ENCODE data around the gene FYCO1.

The FYCO1 gene

GRCh38 chr3:45991341-45991740 is 4.3 kb downstream of the FYCO1 start:
- Histone ChIP-seq H3K9me2 (replicated peaks; ENCODE audit: low read depth, low read length) (no peaks in the 10 kb centered on the region), H3K79me2 (ENCODE audit: insufficient read depth, low read length) (peaks cover 18% of the 10 kb centered on the region; the same call in 1 of the 2 replicates), H3K4me3 (ENCODE audit: low read length, poor library complexity, severe bottlenecking) (no peak overlapping the region), H3K4me2 (ENCODE audit: low read depth, low read length, poor library complexity, severe bottlenecking) (no peak overlapping the region), H3K27me3 (ENCODE audit: insufficient read depth, low read length, poor library complexity, severe bottlenecking) (no peaks in the 10 kb centered on the region), H3K4me1 (ENCODE audit: insufficient read depth, low read length, poor library complexity, severe bottlenecking) (peaks cover 27% of the 10 kb centered on the region), H3K9me3 (ENCODE audit: insufficient read depth, low read depth, low read length) (no peaks in the 10 kb centered on the region), H4K20me1 (ENCODE audit: insufficient read depth, low read length, poor library complexity, severe bottlenecking) (peaks cover 10% of the 10 kb centered on the region), H3K36me3 (ENCODE audit: insufficient read depth, low read length) (no peaks in the 10 kb centered on the region), H3K9ac (ENCODE audit: low read depth, low read length, poor library complexity, severe bottlenecking) (no peak overlapping the region), H3F3A (ENCODE audit: low read depth) (no peaks in the 10 kb centered on the region), H2AFZ (ENCODE audit: low read length) (no peak overlapping the region)
- no peak for TF ChIP-seq EZH2phosphoT487 (IDR thresholded peaks at IDR 0.05; ENCODE audit: borderline replicate concordance)
- no peak for TF ChIP-seq CTCF (conservative IDR thresholded peaks at IDR 0.05; ENCODE audit: low read length)

- H2AFZ ChIP-seq (ENCODE audit: low read length): no peak overlapping the region
- no peak overlapping the region for H3K9ac ChIP-seq (ENCODE audit: low read depth, low read length, poor library complexity, severe bottlenecking)
- no peaks in the 10 kb centered on the region for H3K9me3 ChIP-seq (ENCODE audit: insufficient read depth, low read depth, low read length)
- no peaks in the 10 kb centered on the region for H3K27me3 ChIP-seq (ENCODE audit: insufficient read depth, low read length, poor library complexity, severe bottlenecking)
- peaks cover 10% of the 10 kb centered on the region for H4K20me1 ChIP-seq (ENCODE audit: insufficient read depth, low read length, poor library complexity, severe bottlenecking)
- H3K4me3 ChIP-seq (ENCODE audit: low read length, poor library complexity, severe bottlenecking): no peak overlapping the region
- H3K36me3 ChIP-seq (ENCODE audit: insufficient read depth, low read length): no peaks in the 10 kb centered on the region
- H3K4me2 ChIP-seq (ENCODE audit: low read depth, low read length, poor library complexity, severe bottlenecking): no peak overlapping the region
- H3K9me2 ChIP-seq (replicated peaks; ENCODE audit: low read depth, low read length): no peaks in the 10 kb centered on the region
- H3F3A ChIP-seq (ENCODE audit: low read depth): no peaks in the 10 kb centered on the region
- peaks cover 18% of the 10 kb centered on the region; the same call in 1 of the 2 replicates for H3K79me2 ChIP-seq (ENCODE audit: insufficient read depth, low read length)
- peaks cover 21% of the 10 kb centered on the region for H3K4me1 ChIP-seq (ENCODE audit: insufficient read depth, low read length, poor library complexity, severe bottlenecking)
- TF ChIP-seq CTCF (conservative IDR thresholded peaks at IDR 0.05; ENCODE audit: low read length) (no peak), EZH2phosphoT487 (IDR thresholded peaks at IDR 0.05; ENCODE audit: borderline replicate concordance) (no peak)
Observed at GRCh38 chr3:45990181-45990580, 5.4 kb downstream of the FYCO1 start.

- Histone ChIP-seq H3K4me2 (ENCODE audit: low read depth, low read length, poor library complexity, severe bottlenecking) (no peak overlapping the region), H3K9me2 (replicated peaks; ENCODE audit: low read depth, low read length) (no peaks in the 10 kb centered on the region), H3K4me3 (ENCODE audit: low read length, poor library complexity, severe bottlenecking) (no peak overlapping the region), H2AFZ (ENCODE audit: low read length) (no peak overlapping the region), H3K9me3 (ENCODE audit: insufficient read depth, low read depth, low read length) (no peaks in the 10 kb centered on the region), H4K20me1 (ENCODE audit: insufficient read depth, low read length, poor library complexity, severe bottlenecking) (peaks cover 10% of the 10 kb centered on the region), H3K79me2 (ENCODE audit: insufficient read depth, low read length) (peaks cover 11% of the 10 kb centered on the region; the same call in 1 of the 2 replicates), H3K4me1 (ENCODE audit: insufficient read depth, low read length, poor library complexity, severe bottlenecking) (peaks cover 13% of the 10 kb centered on the region), H3K36me3 (ENCODE audit: insufficient read depth, low read length) (peaks cover 11% of the 10 kb centered on the region; the same call in 1 of the 2 replicates), H3F3A (ENCODE audit: low read depth) (no peaks in the 10 kb centered on the region), H3K27me3 (ENCODE audit: insufficient read depth, low read length, poor library complexity, severe bottlenecking) (no peaks in the 10 kb centered on the region), H3K9ac (ENCODE audit: low read depth, low read length, poor library complexity, severe bottlenecking) (no peak overlapping the region)
- no peak for TF ChIP-seq CTCF (conservative IDR thresholded peaks at IDR 0.05; ENCODE audit: low read length)
Observed at GRCh38 chr3:45988804-45989203, 6.8 kb downstream of the FYCO1 start.
